H1 (cell line): ENCODE data around the gene MSANTD2. TPM values are rescaled to one million over a fixed set of nuclear protein-coding genes. Genes with fewer than 3 reads are reported as not detected.

Source experiments
- BRCA1 ChIP-seq: IDR thresholded peaks from 2 replicates; pipeline ENCODE4 v1.6.1; 2012; ENCODE audit warnings: low read depth, low read length, improper control_type of control experiment
- CREB1 ChIP-seq: IDR thresholded peaks from 2 replicates; pipeline ENCODE4 v1.6.1; 2012; ENCODE audit warnings: inconsistent platforms
- FOSL1 ChIP-seq: IDR thresholded peaks from 2 replicates; pipeline ENCODE4 v1.6.1; 2011; ENCODE audit warnings: mild to moderate bottlenecking, low read depth, low read length, moderate library complexity; ENCODE audit not compliant: insufficient read depth
- GABPA ChIP-seq: IDR thresholded peaks from 2 replicates; pipeline ENCODE4 v1.6.1; 2011; ENCODE audit warnings: mild to moderate bottlenecking, low read length, moderate library complexity, borderline replicate concordance; ENCODE audit not compliant: insufficient read depth
- HDAC2 ChIP-seq, 2 experiments: fragments of 300-600 bp in 1 of 2; sonication (generic) in 1 of 2; IDR thresholded peaks; 2 replicates each; pipeline ENCODE4 v1.6.1; 2011 to 2012; ENCODE audit warnings: low read depth in 2 of 2, low read length in 2 of 2, mild to moderate bottlenecking in 2 of 2, moderate library complexity in 2 of 2, borderline replicate concordance in 1 of 2, inconsistent platforms in 1 of 2
- JUND ChIP-seq: IDR thresholded peaks from 2 replicates; pipeline ENCODE4 v1.6.1; 2011; ENCODE audit warnings: mild to moderate bottlenecking, improper control_type of control experiment, low read length
- KDM1A ChIP-seq: fragments of 200-600, 300-600 bp; sonication (generic); IDR thresholded peaks from 2 replicates; pipeline ENCODE4 v1.7.1; 2016; ENCODE audit warnings: mild to moderate bottlenecking, low read length, borderline replicate concordance
- KDM4A ChIP-seq: IDR thresholded peaks from one replicate; pipeline ENCODE4 v1.7.1; 2012; ENCODE audit warnings: low read depth, mild to moderate bottlenecking, moderate library complexity, low read length, inconsistent platforms; ENCODE audit not compliant: severe bottlenecking
- PHF8 ChIP-seq: fragments of 200-600 bp; sonication (generic); conservative IDR thresholded peaks from 2 replicates; pipeline ENCODE4 v1.7.1; 2012; ENCODE audit warnings: low read depth, mild to moderate bottlenecking, inconsistent platforms, low read length, moderate library complexity
- RAD21 ChIP-seq, 2 experiments: IDR thresholded peaks in 1 of 2; conservative IDR thresholded peaks in 1 of 2; 2 replicates each; pipeline ENCODE4 v1.6.1; 2011; ENCODE audit warnings: low read depth in 2 of 2, low read length in 2 of 2, improper control_type of control experiment in 1 of 2, inconsistent platforms in 1 of 2, mild to moderate bottlenecking in 1 of 2, moderate library complexity in 1 of 2
- SAP30 ChIP-seq: fragments of 300-600 bp; sonication (generic); IDR thresholded peaks from 2 replicates; pipeline ENCODE4 v1.7.1; 2012; ENCODE audit warnings: low read length, moderate library complexity, mild to moderate bottlenecking, inconsistent platforms; ENCODE audit not compliant: insufficient read depth, insufficient replicate concordance
- SIN3A ChIP-seq, 2 experiments: IDR thresholded peaks in 1 of 2; conservative IDR thresholded peaks in 1 of 2; 2 replicates each; pipeline ENCODE4 v1.6.1; 2011 to 2012; ENCODE audit warnings: low read length in 2 of 2, improper control_type of control experiment in 1 of 2, low read depth in 1 of 2, mild to moderate bottlenecking in 1 of 2
- SIX5 ChIP-seq: IDR thresholded peaks from 2 replicates; pipeline ENCODE4 v1.6.1; 2011; ENCODE audit warnings: mild to moderate bottlenecking, low read depth, low read length
- SP4 ChIP-seq: IDR thresholded peaks from 2 replicates; pipeline ENCODE4 v1.6.1; 2012; ENCODE audit warnings: low read length, inconsistent platforms
- SUZ12 ChIP-seq: fragments of 200-600 bp; sonication (generic); IDR thresholded peaks from 2 replicates; pipeline ENCODE4 v1.6.1; 2012; ENCODE audit warnings: mild to moderate bottlenecking, inconsistent platforms, low read length, moderate library complexity, mixed read lengths
- YY1 ChIP-seq: IDR thresholded peaks from 2 replicates; pipeline ENCODE4 v1.6.1; 2011; ENCODE audit warnings: low read depth, mild to moderate bottlenecking, low read length
- polyA plus RNA-seq, 7 experiments: library from polyadenylated mRNA; depleted of rRNA in 3 of 7; stranded (reverse) in 5 of 7; unstranded in 2 of 7; fragments of >200 nt in 5 of 7; fragments of 200-250 nt in 2 of 7; gene quantifications; 1 replicate in 5 of 7; 2 replicates in 1 of 7; 4 replicates in 1 of 7; pipeline versions ENCODE4 v1.2.1 to v1.2.3, GENCODE V29; 2011 to 2013; ENCODE audit warnings: missing spikeins in 2 of 7, mixed read lengths in 2 of 7
- total RNA-seq: library from RNA; stranded (reverse); fragmentation: NEBNext Ultra II Directional; extraction: Animal tissue kit (Norgen Biotek cat#: 25700); gene quantifications from 2 replicates; pipeline ENCODE4 v1.2.1, GENCODE V29; 2021
- TF ChIP-seq, protein P1 (sequence below): IDR thresholded peaks from 2 replicates; pipeline ENCODE4 v1.6.1; 2011; ENCODE audit warnings: low read length, improper control_type of control experiment
- TF ChIP-seq, protein P2 (sequence below): IDR thresholded peaks from 2 replicates; pipeline ENCODE4 v1.6.1; 2012; ENCODE audit warnings: inconsistent platforms
- TF ChIP-seq, protein P3 (sequence below), 3 experiments: IDR thresholded peaks; 1 replicate in 2 of 3; 2 replicates in 1 of 3; pipeline versions ENCODE4 v1.5.1 to v1.6.1; 2011; ENCODE audit warnings: low read length in 3 of 3, mild to moderate bottlenecking in 3 of 3, inconsistent platforms in 2 of 3, low read depth in 1 of 3, moderate library complexity in 1 of 3; ENCODE audit not compliant: insufficient read depth in 1 of 3; ENCODE audit errors: control extremely low read depth in 1 of 3

The MSANTD2 gene
- total and polyA plus RNA-seq, 2 of the 8 experiments (the other 6 are each of a cell fraction or from before 2014, with no cell fraction given): 8.2 to 15.9 TPM

DNA sequence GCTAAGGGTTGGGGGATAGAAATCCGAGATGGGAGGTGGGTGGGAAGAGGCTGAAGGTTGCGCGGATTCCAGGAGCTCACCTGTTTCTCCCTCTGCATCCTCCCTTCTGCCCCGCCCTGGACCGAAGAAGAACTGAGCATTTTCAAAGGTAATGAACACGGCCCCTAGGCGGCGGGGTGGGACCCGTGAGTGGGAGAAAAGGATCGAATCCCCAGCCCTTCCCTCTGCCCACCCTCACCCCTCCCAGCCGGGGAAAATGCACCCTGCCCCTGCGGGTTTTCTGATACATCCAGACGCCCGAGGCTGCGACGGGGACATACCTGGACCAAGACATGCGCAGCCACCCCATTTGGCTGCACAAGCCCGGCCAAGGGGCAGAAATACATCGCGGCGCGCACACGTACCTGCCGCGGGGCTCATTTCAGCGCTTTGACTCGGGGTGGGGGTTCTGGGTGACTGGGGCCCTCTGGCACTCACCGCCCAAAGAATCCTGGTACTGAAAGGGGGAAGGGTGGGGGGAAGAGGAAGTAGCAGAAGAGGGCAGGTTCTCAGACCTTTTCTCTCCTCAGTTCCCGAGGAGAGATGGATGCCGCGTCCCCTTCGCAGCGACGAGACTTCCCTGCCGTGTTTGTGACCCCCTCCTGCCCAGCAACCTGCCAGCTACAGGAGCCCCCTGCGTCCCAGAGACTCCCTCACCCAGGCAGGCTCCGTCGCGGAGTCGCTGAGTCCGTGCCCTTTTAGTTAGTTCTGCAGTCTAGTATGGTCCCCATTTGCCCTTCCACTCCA, 54.2 kb downstream of the MSANTD2 start (continued):
- TF ChIP-seq BRCA1 (no peak), YY1 (no peak), KDM4A (peak; percentile 82), GABPA (no peak), SP4 (no peak), SIN3A (conservative IDR thresholded peaks at IDR 0.05 in 1 of 2, IDR thresholded peaks at IDR 0.05 in 1 of 2; ENCODE audit: low read depth in 1 of 2, low read length in 2 of 2) (no peak), SIX5 (no peak), HDAC2 (IDR thresholded peaks at IDR 0.05; ENCODE audit: borderline replicate concordance in 1 of 2, low read depth in 2 of 2, low read length in 2 of 2) (no peak), FOSL1 (no peak), JUND (no peak), CREB1 (no peak), RAD21 (IDR thresholded peaks at IDR 0.05 in 1 of 2, conservative IDR thresholded peaks at IDR 0.05 in 1 of 2; ENCODE audit: low read depth in 2 of 2, low read length in 2 of 2) (0 out of 4 replicates have a peak, but pooled peaks of 1 of the 2 experiments have one; percentile 3), SAP30 (peak; percentile 37), PHF8 (no peak), SUZ12 (peak; percentile 29; the same call in 1 of the 2 replicates), KDM1A (no peak)
- TF ChIP-seq, protein P1, sequence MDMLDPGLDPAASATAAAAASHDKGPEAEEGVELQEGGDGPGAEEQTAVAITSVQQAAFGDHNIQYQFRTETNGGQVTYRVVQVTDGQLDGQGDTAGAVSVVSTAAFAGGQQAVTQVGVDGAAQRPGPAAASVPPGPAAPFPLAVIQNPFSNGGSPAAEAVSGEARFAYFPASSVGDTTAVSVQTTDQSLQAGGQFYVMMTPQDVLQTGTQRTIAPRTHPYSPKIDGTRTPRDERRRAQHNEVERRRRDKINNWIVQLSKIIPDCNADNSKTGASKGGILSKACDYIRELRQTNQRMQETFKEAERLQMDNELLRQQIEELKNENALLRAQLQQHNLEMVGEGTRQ: no peak
- TF ChIP-seq, protein P2, sequence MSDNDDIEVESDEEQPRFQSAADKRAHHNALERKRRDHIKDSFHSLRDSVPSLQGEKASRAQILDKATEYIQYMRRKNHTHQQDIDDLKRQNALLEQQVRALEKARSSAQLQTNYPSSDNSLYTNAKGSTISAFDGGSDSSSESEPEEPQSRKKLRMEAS: no peak
- TF ChIP-seq, protein P3, sequence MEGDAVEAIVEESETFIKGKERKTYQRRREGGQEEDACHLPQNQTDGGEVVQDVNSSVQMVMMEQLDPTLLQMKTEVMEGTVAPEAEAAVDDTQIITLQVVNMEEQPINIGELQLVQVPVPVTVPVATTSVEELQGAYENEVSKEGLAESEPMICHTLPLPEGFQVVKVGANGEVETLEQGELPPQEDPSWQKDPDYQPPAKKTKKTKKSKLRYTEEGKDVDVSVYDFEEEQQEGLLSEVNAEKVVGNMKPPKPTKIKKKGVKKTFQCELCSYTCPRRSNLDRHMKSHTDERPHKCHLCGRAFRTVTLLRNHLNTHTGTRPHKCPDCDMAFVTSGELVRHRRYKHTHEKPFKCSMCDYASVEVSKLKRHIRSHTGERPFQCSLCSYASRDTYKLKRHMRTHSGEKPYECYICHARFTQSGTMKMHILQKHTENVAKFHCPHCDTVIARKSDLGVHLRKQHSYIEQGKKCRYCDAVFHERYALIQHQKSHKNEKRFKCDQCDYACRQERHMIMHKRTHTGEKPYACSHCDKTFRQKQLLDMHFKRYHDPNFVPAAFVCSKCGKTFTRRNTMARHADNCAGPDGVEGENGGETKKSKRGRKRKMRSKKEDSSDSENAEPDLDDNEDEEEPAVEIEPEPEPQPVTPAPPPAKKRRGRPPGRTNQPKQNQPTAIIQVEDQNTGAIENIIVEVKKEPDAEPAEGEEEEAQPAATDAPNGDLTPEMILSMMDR (IDR thresholded peaks at IDR 0.05; ENCODE audit: control extremely low read depth in 1 of 3, insufficient read depth in 1 of 3, low read depth in 1 of 3, low read length in 3 of 3): peak; percentile 25 to 33 (median 31); a peak in 3 of 4 replicates
